CD4-positive, alpha-beta T cell treated with Interleukin-2 at 100 ng/mL for 4 hours (primary cell): ENCODE measurements around the gene EHD3.

Experiments
- DNase-seq: peaks from one replicate; pipeline ENCODE4 v3.0.0-alpha.2; 2020; ENCODE audit warnings: low spot score

EHD3 gene

GRCh38 chr2:31233741-31234682, at the start of gene EHD3:
TSS of gene EHD3 (plus strand) at chr2:31234152. CDS start at chr2:31234622, 470 bp downstream.
- peak; percentile 78 for DNase-seq

GRCh38 chr2:31187166-31187565, 46.8 kb upstream of the EHD3 start:
- DNase-seq: no peak

- no peak for DNase-seq
Measured at GRCh38 chr2:31188131-31188530, 45.8 kb upstream of the EHD3 start.

- DNase-seq: no peak
Measured at GRCh38 chr2:31189141-31189540, 44.8 kb upstream of the EHD3 start.

- DNase-seq: no peak
Measured at GRCh38 chr2:31190188-31190587, 43.8 kb upstream of the EHD3 start.

- no peak for DNase-seq
Measured at GRCh38 chr2:31191931-31192330, 42.0 kb upstream of the EHD3 start.

- DNase-seq: no peak
Measured at GRCh38 chr2:31192396-31192795, 41.6 kb upstream of the EHD3 start.

- DNase-seq: no peak
Measured at GRCh38 chr2:31192851-31193392, 41.0 kb upstream of the EHD3 start.

GRCh38 chr2:31193806-31194205, 40.1 kb upstream of the EHD3 start:
- no peak for DNase-seq

GRCh38 chr2:31196622-31197021, 37.3 kb upstream of the EHD3 start:
- no peak for DNase-seq

GRCh38 chr2:31197166-31197565, 36.8 kb upstream of the EHD3 start:
- DNase-seq: no peak

- DNase-seq: no peak
Measured at GRCh38 chr2:31197669-31198068, 36.3 kb upstream of the EHD3 start.

- DNase-seq: no peak
Measured at GRCh38 chr2:31199206-31199605, 34.7 kb upstream of the EHD3 start.

GRCh38 chr2:31200972-31201371, 33.0 kb upstream of the EHD3 start:
- DNase-seq: no peak

GRCh38 chr2:31202041-31202440, 31.9 kb upstream of the EHD3 start:
- DNase-seq: no peak

- DNase-seq: no peak
Measured at GRCh38 chr2:31202833-31203232, 31.1 kb upstream of the EHD3 start.

GRCh38 chr2:31203916-31204315, 30.0 kb upstream of the EHD3 start:
- DNase-seq: no peak

- DNase-seq: no peak
Measured at GRCh38 chr2:31204783-31205182, 29.2 kb upstream of the EHD3 start.

GRCh38 chr2:31205186-31205585, 28.8 kb upstream of the EHD3 start:
- DNase-seq: no peak

GRCh38 chr2:31205613-31206012, 28.3 kb upstream of the EHD3 start:
- DNase-seq: no peak

- DNase-seq: no peak
Measured at GRCh38 chr2:31207790-31208189, 26.2 kb upstream of the EHD3 start.

GRCh38 chr2:31208240-31208639, 25.7 kb upstream of the EHD3 start:
- no peak for DNase-seq
